ENCODE data around the gene TNFRSF21. TPM values are rescaled to one million over a fixed set of nuclear protein-coding genes. Genes with fewer than 3 reads are reported as not detected.

The TNFRSF21 gene
- total and polyA plus RNA-seq, 7 donors: 2.7 to 22.3 (median 6.2) TPM

- H3K27me3 ChIP-seq (ENCODE audit: insufficient read depth in 3 of 3, low read length in 2 of 3): peaks cover 0 to 2% (median 0%) of the 10 kb centered on the region in 3 donors
- intact Hi-C loops (cut with DNase I): no loop called here
- 40 to 51% (median 50%) methylated on average over 1 of the region's 1 CpG for WGBS, 3 donors
- no peaks in the 10 kb centered on the region for H3K9me3 ChIP-seq
- no peaks in the 10 kb centered on the region for H3K36me3 ChIP-seq (ENCODE audit: insufficient read depth in 1 of 2, low read depth in 1 of 2)
- no peaks in the 10 kb centered on the region for H3K4me1 ChIP-seq
- no peak for DNase-seq
- no peak overlapping the region for H3K27ac ChIP-seq
- no peak for TF ChIP-seq CTCF (IDR thresholded peaks at IDR 0.05)
- no peak overlapping the region for H3K4me3 ChIP-seq
- no peak for ATAC-seq
Observed at GRCh38 chr6:47353871-47354270, 44.2 kb upstream of the TNFRSF21 start.

GRCh38 chr6:47352966-47353365 lies 43.3 kb upstream of the TNFRSF21 start:
- no peak for ATAC-seq
- WGBS, 3 donors: 48 to 65% (median 53%) methylated on average over 2 of the region's 2 CpGs
- Histone ChIP-seq H3K27ac (no peak overlapping the region), H3K9me3 (no peaks in the 10 kb centered on the region), H3K4me1 (no peaks in the 10 kb centered on the region), H3K36me3 (ENCODE audit: insufficient read depth in 1 of 2, low read depth in 1 of 2) (no peaks in the 10 kb centered on the region), H3K4me3 (no peak overlapping the region), H3K27me3 (ENCODE audit: insufficient read depth in 3 of 3, low read length in 2 of 3) (peaks cover 0 to 2% (median 0%) of the 10 kb centered on the region in 3 donors)
- intact Hi-C loops (cut with DNase I): no loop called here
- TF ChIP-seq CTCF (IDR thresholded peaks at IDR 0.05): no peak
- no peak for DNase-seq

GRCh38 chr6:47352194-47352920 lies 42.7 kb upstream of the TNFRSF21 start:
- intact Hi-C loops (cut with DNase I): no loop called here
- Histone ChIP-seq H3K27ac (no peak overlapping the region), H3K9me3 (no peaks in the 10 kb centered on the region), H3K27me3 (ENCODE audit: insufficient read depth in 3 of 3, low read length in 2 of 3) (peaks cover 0 to 2% (median 0%) of the 10 kb centered on the region in 3 donors), H3K4me3 (no peak overlapping the region), H3K4me1 (no peaks in the 10 kb centered on the region), H3K36me3 (ENCODE audit: insufficient read depth in 1 of 2, low read depth in 1 of 2) (no peaks in the 10 kb centered on the region)
- no peak for DNase-seq
- no peak for TF ChIP-seq CTCF (IDR thresholded peaks at IDR 0.05)
- no peak for ATAC-seq
- WGBS, 3 donors: 75 to 84% (median 80%) methylated on average over 5 of the region's 5 CpGs

- no peak for ATAC-seq
- no peak overlapping the region for H3K4me3 ChIP-seq
- intact Hi-C loops (cut with DNase I): no loop called here
- no peaks in the 10 kb centered on the region for H3K9me3 ChIP-seq
- DNase-seq: no peak
- H3K36me3 ChIP-seq (ENCODE audit: insufficient read depth in 1 of 2, low read depth in 1 of 2): no peaks in the 10 kb centered on the region
- peaks cover 0 to 2% (median 0%) of the 10 kb centered on the region in 3 donors for H3K27me3 ChIP-seq (ENCODE audit: insufficient read depth in 3 of 3, low read length in 2 of 3)
- TF ChIP-seq CTCF (IDR thresholded peaks at IDR 0.05): no peak
- no peaks in the 10 kb centered on the region for H3K4me1 ChIP-seq
- H3K27ac ChIP-seq: no peak overlapping the region
Observed at GRCh38 chr6:47351621-47352020, 41.9 kb upstream of the TNFRSF21 start.

GRCh38 chr6:47349931-47350330 lies 40.2 kb upstream of the TNFRSF21 start:
- Histone ChIP-seq H3K36me3 (ENCODE audit: insufficient read depth in 1 of 2, low read depth in 1 of 2) (no peaks in the 10 kb centered on the region), H3K4me3 (no peak overlapping the region), H3K27ac (no peak overlapping the region), H3K4me1 (no peaks in the 10 kb centered on the region), H3K27me3 (ENCODE audit: insufficient read depth in 3 of 3, low read length in 2 of 3) (peaks cover 0 to 1% (median 0%) of the 10 kb centered on the region in 3 donors), H3K9me3 (no peaks in the 10 kb centered on the region)
- TF ChIP-seq CTCF (IDR thresholded peaks at IDR 0.05): no peak
- DNase-seq (no peak), ATAC-seq (no peak)
- 54 to 62% (median 57%) methylated on average over 2 of the region's 2 CpGs for WGBS, 3 donors
- intact Hi-C loops (cut with DNase I): no loop called here

Data from psoas muscle (tissue), 8 donors.